LHCN-M2 (cell line): ENCODE measurements around the gene RALGAPA1. TPM values are rescaled to one million over a fixed set of nuclear protein-coding genes. Genes with fewer than 3 reads are reported as not detected.
"Not testable (repeated sequence)": the region's sequence is repeated elsewhere in the genome, so short reads cannot be mapped to it uniquely, and the experiment has no call there.

Source experiments
- DNase-seq: peaks from one replicate; pipeline ENCODE4 v3.0.0-alpha.2; 2012; ENCODE audit warnings: low read depth
- polyA plus RNA-seq: library from polyadenylated mRNA; unstranded; fragments of >200 nt; gene quantifications from one replicate; pipeline ENCODE4 v1.2.1, GENCODE V29; 2012; ENCODE audit warnings: missing spikeins
- total RNA-seq: library from RNA; depleted of rRNA; stranded (reverse); fragments of >200 nt; gene quantifications from 2 replicates; pipeline ENCODE4 v1.2.3, GENCODE V29; 2014; rRNA removed

RALGAPA1 gene
- total RNA-seq, result 11.2 and 15.3 TPM in 2 replicates
- polyA plus RNA-seq, result 1.6 TPM

DNA sequence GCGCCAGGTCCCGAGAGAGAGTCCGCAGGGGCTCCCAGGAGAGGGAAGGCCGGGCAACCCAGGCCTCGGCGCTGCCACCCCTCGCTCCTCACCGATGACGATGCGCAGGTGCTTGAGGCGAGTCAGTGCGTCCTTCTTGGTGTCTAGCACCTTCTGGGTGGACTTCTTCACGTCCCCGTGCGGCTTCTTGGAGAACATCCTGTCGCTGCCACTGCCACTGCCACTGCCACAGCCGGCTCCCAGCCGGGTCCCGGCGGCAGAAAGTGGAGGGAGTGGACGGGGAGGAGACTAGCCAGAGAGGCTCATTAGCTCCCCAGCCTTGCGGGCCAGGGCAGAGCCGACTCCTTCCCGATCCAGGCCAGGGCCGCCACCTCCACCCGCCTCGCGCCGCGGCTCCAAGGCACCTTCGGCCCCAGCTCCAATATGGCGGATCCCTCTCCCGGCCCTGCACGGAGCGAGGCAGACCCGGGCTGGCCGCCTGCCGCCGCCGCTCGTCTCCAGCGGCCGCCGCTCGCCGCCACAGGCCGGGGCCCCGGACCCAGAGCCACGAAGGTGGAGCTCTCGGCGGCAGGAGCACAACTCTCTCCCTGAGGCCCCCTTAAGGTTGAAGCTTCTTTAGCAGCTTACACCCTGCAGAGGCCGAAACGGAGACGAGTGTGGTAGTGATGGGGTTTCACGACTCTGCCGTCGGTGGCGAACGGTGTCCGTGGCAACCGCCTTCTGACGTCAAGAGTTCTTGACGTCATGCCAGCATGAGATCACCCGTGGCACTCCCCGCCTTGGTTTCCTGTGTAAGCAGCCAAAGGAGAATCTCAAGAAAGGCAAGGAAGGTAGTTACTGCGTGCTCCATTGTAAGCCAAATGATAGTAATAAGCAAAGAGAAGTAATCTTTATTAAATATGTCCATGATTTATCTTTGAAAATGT lies at the start of gene RALGAPA1:
Gene RALGAPA1 (minus strand): TSS at position 658 of the 926 bp plus-strand sequence. CDS start 460 bp downstream, at position 198.
- DNase-seq, result peak; percentile 97

DNA sequence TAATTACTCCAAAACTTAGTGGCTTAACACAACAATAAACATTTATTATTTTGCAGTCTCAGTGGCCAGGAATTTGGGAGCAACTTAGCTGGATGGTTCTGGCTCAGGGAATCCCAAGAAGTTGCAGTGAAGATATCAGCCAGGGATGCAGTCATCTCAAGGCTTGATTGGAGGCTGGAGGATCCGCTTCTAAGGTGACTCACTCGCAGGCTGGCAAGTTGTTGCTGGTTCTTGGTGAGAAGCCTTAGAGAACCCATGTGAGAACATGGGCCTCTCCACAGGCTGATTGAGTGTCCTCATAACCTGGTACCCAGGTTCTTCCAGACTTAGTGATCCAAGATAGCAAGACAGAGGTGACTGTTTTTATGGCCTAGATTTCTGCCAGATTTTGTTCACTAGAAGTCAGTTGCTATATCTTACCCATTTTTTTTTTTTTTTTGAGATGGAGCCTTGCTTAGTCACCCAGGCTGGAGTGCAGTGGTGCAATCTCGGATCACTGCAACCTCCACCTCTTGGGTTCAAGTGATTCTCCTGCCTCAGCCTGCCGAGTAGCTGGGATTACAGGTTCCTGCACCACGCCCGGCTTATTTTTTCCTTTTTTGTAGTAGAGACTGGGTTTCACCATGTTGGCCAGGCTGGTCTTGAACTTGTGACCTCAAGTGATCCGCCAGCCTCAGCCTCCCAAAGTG lies 49.6 kb upstream of the RALGAPA1 start:
- peak; percentile 44 for DNase-seq

DNA sequence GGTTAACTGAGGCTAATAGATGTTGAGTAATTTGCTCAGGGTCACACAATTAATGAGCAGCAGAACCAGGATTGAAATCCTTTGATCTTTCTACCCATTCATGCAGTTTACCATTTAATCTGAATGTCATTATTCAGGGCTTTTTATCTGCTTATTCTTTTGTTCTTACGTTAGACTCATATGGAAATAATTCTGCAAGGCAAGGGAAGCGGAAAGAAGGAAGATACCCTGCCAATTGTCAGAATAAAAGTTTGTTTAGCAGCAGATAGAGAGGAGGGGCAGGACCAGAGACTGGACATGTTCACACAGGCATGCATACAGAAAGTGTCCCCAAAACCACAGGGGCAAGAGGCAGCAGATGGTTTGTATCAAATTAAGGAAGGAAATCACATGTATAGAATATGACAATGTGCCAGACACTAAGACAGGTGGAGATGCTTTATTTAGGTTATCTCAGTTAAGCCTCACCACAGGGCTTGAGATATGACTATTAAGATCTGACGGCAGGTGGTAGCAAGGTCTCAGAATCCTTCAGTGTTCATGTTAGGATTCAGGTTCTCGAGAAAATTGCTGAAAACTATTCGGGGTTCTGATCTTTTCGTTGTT lies 46.9 kb upstream of the RALGAPA1 start:
- peak; percentile 9 for DNase-seq

DNA sequence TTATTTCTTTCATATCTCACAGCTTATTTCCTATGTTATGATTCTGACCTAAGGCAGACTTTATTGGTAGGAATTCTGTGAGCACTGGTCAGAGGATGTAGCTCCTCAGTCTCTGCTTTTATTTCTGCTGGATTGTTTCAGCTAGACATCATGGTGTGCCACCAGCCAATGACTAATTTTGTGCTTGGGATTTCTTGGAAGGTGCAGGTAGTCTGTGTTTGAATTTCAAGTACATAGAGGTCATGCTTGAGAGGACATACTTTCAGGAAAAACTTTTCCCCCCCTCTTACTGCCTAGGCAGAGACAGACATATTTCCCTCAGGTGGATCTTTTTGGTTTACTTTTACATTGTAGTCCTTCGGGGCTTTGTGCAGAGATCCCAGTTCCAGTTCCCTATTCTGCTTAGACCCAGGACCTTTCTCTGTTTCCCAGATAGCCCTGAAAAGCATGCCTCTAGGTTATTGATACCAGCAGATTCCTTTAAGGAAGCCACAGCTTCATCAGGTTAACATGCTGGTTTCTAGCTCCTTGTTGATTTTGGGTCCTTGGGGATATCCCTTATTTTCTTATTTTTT lies 45.7 kb upstream of the RALGAPA1 start:
- no peak for DNase-seq

DNA sequence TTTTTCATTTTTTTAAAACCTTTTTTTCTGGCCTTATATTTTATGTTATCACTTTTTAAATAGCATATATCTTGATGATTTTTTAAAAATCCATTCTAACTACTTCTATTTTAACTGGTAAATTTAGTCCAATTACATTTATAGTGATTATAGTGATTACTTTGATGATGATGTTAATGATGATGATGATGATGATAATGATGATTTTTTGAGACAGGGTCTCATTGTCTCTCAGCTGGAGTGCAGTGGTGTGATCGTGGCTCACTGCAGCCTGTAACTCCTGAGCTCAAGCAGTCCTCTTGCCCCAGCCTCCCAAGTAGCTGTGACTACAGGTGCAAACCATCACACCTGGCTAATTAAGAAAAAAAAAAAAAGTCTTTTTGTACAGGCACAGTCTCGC lies 44.1 kb upstream of the RALGAPA1 start:
- DNase-seq, result no peak

DNA sequence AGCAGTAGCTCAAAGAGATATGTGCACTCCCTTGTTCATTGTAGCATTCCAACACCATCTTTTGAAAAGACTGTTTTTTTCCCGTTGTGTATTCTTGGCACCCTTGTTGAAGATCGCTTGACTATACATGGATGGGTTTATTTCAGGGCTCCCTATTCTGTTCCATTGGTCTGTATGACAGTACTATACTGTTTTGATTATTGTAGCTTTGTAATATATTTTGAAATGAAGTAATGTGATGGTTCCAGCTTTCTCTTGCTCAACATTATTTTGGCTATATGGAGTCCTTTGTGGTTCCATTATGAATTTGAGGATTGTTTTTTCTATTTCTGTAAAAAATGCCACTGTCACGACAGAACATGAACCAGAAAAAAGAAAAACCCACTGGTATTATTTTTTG lies 42.7 kb upstream of the RALGAPA1 start:
- no peak for DNase-seq

DNA sequence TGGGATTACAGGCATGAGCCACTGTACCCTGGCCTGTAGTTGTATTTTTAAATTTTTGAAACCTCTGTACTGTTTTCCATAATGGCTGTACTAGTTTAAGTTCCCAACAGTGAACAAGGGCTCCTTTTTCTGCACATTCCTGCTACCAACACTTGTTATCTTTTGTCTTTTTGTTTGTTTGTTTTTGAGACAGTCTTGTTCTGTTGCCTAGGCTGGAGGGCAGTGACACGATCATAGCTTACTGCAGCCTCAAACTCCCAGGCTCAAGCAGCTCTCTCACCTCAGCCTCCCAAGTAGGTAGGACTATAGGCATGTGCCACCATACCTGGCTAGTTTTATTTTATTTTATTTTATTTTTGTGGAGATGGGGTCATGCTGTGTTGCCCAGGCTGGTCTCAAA lies 40.0 kb upstream of the RALGAPA1 start:
- DNase-seq, result no peak

DNA sequence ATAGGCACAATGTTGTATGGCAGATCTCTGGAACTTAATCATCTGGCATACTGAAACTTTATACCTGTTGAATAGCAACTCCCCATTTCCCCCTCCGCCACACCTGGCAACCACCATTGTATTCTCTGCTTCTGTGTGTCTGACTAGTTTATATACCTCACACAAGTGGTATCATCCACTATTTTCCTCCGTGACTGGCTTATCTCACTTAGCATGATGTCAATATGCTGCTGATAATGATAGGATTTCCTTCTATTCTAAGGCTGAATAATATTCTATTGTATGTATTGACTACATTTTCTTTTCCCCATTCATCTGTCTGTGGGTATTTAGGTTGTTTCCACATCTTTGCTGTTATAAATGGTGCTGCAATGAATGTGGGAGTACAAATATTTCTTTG lies 38.5 kb upstream of the RALGAPA1 start:
- no peak for DNase-seq

DNA sequence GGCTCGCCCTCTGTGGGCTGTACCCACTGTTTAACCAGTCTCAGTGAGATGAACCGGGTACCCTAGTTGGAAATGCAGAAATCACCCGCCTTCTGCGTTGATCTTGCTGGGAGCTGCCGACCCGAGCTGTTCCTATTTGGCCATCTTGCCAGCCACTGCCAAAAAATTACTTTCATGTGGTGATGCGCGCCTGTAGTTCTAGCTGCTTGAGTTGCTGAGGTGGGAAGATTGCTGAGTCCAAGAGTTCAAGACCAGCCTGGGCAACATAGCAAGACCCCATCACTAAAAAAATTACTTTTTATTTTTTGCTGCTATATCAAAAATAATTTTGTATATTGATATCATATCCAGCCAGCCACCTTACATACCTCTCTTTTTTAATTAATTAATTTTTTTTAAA lies 35.4 kb upstream of the RALGAPA1 start:
- DNase-seq, result no peak

DNA sequence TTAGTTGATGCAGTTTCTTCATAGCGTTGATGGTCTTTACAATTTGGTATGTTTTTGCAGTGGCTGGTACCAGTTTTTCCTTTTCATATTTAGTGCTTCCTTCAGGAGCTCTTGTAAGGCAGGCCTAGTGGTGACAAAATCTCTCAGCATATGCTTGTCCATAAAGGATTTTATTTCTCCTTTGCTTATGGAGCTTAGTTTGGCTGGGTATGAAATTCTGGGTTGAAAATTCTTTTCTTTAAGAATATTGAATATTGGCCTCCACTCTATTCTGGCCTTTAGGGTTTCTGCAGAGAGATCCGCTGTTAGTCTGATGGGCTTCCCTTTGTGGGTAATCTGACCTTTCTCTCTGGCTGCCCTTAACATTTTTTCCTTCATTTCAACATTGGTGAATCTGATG lies 33.1 kb upstream of the RALGAPA1 start:
- DNase-seq, result not testable (repeated sequence)

DNA sequence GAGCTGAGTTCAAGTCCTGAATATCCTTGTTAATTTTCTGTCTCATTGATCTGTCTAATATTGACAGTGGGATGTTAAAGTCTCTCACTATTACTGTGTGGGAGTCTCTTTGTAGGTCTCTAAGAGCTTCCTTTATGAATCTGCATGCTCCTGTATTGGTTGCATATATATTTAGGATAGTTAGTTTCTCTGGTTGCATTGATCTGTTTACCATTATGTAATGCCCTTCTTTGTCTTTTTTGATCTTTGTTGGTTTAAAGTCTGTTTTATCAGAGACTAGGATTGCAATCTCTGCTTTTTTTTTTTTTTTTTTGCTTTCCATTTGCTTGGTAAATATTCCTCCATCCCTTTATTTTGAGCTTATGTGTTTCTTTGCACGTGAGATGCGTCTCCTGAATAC lies 32.6 kb upstream of the RALGAPA1 start:
- not testable (repeated sequence) for DNase-seq

DNA sequence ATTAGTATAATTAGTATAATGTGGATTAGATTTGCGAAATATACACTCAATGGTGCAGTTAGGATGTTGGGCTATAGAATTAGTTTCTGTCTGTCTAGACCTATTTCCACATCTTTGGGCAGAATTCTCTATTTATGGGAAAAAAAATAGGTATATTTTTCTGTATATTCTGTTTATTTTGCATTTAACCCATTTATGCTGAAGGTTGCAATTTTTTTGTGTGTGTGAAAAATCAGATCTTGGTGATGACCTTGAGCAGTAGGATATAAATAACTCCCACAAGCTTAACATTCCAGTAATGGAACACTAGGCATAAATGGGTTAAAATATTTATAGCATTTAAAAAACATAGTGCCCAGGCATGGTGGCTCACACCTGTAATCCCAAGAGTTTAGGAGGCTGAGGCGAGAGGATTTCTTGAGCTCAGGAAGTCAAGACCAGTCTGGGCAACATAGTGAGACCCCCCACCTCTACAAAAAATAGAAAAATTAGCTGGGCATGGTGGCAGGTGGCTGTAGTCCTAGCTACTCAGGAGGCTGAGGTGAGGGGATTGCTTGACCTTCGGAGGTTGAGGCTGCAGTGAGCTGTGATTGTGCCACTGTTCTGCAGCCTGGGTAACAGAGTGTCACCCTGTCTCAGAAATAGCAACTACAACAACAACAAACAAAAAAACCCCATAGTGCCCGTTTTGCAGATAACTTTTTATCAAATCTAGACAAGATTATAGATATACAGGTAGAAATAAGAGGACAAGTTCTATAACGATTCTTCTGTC lies 26.3 kb upstream of the RALGAPA1 start:
- no peak for DNase-seq

DNA sequence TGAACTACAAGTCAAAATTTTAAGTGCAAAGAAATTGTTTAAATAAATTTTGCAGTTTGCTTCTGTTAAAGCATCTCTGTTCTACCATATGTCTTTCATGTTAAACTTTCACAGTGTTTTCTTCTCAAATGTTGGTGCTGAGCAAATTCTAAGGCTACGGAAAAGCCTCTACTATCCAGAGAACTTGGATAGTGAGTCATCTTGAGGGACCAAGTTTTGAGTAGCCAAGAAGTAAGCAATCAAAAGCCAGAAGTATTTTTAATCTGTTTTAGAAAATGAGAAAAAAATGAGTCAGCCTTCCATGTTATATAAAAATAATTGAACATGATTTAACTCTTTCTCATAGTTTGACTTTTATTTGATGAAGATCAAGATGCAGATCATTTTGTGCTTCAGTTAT lies 20.4 kb upstream of the RALGAPA1 start:
- peak; percentile 46 for DNase-seq

DNA sequence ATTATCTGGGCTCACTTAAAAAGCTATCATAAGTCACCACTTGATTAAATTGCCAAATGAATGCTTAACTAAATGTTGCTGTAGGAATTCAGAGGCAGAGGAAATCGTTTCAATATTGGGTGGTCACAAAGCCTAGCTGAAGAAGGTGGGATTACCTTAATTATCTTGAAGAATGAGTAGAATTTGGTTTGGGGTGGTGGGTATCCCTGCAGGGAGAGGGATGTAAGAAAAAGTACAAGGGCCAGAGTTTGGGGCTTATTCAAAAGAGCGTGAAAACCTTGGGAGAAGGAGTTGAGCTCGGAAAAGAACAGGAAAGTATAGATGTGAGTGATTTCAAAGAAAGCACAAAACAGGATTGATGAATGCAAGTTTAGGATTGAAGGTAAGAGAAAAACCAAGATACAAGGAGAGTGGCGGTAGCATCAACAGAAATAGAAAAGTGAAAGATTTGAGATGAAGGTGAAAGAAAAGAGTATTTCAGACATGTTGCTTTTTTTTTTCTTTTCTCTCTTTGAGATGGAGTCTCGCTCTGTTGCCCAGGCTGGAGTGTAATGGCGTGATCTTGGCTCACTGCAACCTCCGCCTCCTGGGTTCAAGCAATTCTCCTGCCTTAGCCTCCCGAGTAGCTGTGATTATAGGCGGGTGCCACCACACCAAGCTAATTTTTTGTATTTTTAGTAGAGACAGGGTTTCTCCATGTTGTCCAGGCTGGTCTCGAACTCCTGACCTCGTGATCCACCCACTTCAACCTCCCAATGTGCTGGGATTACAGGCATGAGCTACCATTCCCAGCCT lies 18.8 kb upstream of the RALGAPA1 start:
- no peak for DNase-seq

DNA sequence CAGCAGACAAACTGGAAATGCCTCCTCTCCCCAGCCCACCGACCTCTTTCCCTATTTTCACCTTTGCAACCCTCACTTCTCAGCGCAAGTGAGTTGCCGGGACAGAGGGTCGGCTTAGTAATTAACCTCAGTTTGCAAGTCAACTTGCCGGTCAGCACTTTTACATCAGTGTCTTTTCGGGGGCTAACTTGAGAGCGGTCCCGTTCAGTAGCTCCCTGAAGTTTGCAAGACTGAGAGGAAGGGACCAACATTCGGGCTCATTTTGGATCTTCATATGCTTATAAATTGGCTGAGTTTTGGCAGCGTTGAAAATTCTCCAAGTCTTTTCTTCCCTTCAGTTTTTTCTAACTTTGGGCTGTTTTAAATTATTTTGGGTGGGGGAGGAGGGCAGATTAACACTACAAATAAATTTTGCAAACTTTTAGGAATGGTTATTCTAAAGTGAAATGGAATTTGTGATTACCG lies 17.9 kb upstream of the RALGAPA1 start:
- DNase-seq, result no peak

DNA sequence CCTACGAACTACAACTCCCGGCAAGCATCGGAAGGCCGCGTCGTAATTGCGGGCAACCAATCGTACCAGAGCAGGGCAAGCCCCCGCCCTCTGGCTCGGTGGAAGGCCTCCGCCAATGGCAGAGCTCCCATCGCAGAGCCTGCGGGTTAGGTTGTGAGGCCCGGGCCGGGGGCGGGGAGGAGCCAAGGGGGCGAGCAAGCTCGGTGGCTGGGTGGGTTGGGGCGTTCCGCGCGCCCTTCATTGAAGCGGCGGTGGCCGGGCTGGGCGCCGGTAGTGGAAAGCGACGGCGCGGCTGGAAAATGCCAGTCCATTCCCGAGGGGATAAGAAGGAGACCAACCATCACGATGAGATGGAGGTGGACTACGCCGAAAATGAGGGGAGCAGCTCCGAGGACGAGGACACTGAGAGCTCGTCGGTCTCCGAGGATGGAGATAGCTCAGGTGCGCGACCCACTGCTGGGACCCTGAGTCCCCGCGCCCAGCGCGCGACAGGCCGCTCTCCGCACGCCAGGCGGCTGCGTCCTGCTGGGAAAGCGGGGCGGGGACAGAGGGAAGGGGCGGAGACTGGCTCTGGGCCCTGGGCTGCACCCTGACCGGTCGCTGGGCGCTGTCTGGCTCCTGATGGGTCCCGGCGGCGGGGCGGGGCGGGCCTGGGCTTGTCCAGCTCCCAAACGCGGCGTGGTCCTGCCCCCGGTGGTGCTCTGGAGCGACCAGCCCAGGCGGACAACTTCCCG lies 17.3 kb upstream of the RALGAPA1 start, which contains the start of gene BRMS1L:
Gene BRMS1L (plus strand): TSS at position 121 of the 734 bp plus-strand sequence. CDS start 179 bp downstream, at position 300.
- DNase-seq, result peak; percentile 98

DNA sequence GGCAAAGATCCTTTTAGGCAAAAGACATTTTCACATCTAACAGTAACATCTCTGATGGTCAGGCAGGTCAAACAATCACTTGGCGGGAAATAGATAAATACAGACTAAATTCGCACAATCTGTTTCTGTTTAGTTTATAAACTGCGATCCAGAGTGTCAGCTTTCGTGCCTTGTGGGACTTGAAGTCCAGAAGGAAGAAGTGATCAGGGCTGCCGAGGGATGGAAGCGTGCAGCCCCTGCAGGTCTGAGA lies 16.8 kb upstream of the RALGAPA1 start:
- DNase-seq, result no peak

DNA sequence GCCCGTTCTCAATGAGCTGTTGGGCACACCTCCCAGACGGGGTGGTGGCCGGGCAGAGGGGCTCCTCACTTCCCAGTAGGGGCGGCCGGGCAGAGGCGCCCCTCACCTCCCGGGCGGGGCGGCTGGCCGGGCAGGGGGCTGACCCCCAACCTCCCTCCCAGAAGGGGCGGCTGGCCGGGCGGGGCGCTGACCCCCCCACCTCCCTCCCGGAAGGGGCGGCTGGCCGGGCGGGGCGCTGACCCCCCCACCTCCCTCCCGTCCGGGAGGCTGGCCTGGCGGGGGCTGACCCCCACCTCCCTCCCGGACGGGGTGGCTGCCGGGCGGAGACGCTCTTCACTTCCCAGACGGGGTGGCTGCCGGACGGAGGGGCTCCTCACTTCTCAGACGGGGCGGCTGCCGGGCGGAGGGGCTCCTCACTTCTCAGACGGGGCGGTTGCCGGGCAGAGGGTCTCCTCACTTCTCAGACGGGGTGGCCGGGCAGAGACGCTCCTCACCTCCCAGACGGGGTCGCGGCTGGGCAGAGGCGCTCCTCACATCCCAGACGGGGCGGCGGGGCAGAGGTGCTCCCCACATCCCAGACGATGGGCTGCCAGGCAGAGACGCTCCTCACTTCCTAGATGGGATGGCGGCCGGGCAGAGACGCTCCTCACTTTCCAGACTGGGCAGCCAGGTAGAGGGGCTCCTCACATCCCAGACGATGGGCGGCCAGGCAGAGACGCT lies 15.5 kb upstream of the RALGAPA1 start:
- DNase-seq, result not testable (repeated sequence)

DNA sequence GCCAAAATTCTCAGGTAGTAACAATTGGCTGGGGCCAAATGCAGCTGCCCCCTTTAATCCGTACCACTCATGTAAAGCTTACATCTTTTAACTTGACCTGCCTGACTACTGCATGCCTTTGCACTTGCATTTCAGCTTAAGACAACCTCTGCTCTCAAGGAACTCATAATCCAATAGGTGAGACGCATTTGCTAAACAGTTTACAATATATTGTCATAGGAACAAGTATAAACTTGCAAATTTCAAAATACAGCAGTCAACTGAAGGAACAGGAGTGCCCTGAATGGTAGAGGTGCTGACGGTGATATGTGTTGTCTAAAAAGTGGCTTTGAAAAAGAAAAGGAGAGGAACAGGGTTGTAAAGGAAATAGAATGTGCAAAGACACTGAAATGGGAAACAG lies 13.4 kb upstream of the RALGAPA1 start:
- DNase-seq, result no peak
